HG03135 (cell line): ENCODE data around the gene NUDT15.
A peak's percentile ranks its signal among the peaks of the same experiment; 100 is the strongest.
"Not testable (repeated sequence)": the region's sequence is repeated elsewhere in the genome, so short reads cannot be mapped to it uniquely, and the experiment has no call there.

Experiments
- ATAC-seq: cut with Tn5 transposase; IDR thresholded peaks from one replicate; pipeline ENCODE4 v1.9.1; 2021; ENCODE audit warnings: mild to moderate bottlenecking, moderate library complexity; ENCODE audit not compliant: unreplicated experiment

The NUDT15 gene

DNA sequence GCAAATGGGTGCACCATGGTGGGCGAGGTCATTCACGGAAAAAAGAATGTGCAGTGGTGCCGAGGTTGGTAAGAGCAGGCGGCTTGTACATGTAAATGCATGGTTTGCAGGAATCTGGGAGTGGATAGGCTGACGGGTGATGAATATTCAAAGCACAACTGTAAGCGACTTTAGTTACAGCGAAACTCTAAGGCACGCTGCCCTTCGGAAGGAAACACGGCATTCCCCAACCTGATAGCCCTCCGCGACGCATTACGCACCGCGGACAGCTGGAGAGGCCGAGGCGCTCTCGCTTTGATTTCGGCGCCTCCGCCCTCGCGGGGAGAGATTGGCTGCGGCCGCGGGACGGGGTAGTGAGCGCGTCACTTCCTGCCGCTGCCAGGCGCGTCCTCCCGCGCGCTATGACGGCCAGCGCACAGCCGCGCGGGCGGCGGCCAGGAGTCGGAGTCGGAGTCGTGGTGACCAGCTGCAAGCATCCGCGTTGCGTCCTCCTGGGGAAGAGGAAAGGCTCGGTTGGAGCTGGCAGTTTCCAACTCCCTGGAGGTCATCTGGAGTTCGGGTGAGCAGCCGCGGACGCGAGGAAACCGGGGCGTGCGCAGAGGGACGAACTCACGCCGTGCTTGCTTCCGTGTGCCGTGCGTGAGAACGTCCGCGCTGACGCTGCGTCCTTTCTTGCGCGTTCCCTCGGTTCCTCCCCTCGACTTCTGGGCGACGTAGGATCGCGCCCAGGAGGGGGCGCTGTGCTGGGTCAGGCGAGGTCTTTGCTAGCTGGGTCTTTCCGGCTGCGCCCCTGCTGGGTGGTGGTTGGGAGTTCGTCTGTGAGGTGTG, at the start of gene NUDT15:
Gene NUDT15, plus strand, starts transcription at position 381 of the 828 bp plus-strand sequence. Its CDS starts 21 bp downstream, at position 402.
- peak; percentile 92 for ATAC-seq

DNA sequence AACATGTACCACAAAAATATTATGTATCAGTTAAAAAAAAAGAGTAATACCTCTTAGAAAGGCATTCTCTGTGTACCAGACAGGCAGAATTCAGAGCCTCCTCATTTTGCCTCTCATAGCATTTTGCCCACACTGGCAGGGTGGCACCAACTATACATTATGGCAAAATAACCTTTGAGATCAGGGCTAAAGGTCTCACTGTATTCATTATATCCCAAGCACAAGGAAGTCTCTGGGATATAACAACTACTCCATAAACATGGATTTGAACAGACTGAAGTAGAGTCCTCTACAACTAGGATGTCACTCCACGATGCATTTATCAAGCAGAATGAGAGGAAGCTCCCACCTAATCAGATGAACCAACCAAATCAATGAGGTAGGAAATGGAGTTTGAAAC, 47.1 kb upstream of the NUDT15 start:
- ATAC-seq = no peak

- no peak for ATAC-seq
Measured at GRCh38 chr13:47990920-47991466, 46.5 kb upstream of the NUDT15 start.

DNA sequence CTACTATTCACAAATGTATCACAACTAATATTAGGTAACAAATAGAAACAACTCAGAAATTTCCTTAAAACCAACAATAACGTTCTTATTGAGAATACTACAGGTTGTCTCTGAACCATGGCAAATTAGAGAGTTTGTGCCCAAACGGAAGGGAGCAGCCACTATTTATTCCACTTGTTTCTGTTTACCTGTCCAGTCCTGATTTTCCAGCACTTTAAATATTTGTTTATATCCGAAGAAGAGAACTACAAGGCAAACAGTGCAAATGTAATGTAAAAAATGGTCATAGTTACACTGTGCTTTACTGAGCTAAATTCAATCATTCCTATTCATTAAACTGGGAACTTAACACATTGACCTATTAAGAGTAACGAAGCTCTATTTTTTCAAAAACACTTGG, 45.7 kb upstream of the NUDT15 start:
- ATAC-seq = no peak

DNA sequence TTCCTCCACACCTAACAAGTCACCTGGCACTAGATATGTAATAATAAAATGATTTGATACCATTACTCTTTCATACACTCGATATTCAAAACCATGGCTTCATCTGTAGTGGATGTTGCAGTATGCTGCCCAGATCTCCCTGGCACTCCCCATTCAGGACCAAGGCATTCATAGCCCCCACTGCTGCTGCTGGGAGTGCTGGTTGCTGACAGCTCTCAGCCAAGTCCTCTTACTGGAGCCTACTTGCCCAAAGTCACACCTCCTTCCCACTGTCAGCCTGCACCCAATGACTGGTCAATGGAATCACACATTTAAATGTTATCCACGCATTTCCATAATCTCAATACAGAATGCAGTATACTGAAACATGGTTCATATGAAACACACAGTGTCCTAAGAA, 40.1 kb upstream of the NUDT15 start:
- ATAC-seq = no peak

- ATAC-seq = no peak
Measured at GRCh38 chr13:47999973-48000372, 37.6 kb upstream of the NUDT15 start.

DNA sequence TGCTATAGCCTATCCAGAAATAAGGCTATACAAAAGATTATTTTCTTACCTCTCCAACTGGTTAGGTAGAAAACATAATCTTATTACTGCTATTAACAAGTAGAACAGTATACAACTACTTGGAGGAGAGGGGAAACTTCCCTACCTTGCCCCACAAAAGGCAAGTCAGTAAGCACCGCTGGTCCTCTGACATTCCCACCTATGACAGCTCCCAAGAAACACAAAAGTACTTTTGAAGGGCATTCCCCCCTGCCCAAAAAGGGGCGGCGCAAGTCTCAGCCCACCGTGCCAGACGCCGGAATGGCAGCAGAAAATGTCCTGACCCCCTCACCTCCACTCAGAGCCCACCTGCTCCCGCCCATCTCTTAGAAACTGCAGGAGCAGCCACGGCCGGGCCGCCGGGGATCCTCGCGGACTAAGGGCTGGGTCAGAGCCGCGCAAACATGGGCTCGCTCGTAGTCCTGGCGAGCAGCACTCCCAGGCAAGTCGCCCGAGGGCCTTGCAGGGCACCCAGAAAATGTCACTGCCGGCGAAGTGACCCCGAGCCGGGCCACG, 36.9 kb upstream of the NUDT15 start:
- ATAC-seq = peak; percentile 39

DNA sequence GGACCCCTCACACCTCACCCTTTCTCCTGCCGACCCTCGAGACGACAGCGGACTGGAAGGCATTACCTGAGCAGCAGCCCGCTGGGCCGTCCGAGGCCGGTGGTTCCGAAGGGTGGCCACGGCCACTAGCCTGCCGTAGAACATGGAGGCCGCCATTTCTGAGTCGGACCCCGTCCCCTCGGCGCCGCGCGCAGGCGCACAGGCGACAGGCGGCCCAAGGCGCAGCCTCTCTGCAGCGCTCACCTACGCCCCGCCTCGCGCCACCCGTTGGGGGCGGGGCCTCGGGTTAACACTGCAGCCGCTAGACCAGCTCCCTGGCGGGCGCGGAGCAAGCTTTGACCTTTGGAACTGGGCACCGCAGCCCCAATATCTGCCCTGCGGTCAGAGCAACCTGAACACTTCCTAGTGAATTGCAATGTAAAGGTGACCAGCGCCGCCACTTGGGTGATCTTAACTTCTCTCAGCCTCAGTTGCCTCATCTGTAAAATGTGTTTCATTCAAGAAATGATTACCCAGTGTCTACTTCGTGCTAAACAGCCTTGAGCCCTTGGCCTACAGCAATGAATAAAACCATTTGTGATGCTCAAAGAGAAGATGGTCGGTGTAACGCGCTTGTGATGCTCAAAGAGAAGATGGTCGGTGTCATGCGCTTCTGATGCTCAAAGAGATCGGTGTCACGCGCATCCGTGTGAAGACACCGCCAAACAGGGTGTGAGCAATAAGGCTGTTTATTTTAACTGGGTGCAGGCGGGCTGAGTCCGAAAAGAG, 36.2 kb upstream of the NUDT15 start, which contains the start of gene SUCLA2:
Gene SUCLA2, minus strand, starts transcription at position 160 of the 768 bp plus-strand sequence. Its CDS starts 4 bp downstream, at position 156.
- ATAC-seq = peak; percentile 99

DNA sequence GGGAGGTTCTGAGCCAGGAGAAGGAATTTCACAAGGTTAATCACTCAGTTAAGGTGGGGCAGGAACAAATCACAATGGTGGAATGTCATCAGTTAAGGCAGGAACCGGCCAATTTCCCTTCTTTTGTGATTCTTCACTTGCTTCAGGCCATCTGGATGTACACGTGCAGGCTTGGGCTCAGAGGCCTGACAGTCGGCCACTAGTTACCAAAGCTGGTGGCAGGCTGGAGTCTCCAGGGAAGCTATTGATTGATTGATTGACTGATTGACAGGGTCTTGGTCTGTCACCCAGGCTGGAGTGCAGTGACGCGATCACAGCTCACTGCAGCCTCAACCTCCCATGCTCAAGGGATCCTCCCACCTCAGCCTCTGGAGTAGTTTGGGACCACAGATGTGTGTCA, 35.5 kb upstream of the NUDT15 start:
- not testable (repeated sequence) for ATAC-seq

DNA sequence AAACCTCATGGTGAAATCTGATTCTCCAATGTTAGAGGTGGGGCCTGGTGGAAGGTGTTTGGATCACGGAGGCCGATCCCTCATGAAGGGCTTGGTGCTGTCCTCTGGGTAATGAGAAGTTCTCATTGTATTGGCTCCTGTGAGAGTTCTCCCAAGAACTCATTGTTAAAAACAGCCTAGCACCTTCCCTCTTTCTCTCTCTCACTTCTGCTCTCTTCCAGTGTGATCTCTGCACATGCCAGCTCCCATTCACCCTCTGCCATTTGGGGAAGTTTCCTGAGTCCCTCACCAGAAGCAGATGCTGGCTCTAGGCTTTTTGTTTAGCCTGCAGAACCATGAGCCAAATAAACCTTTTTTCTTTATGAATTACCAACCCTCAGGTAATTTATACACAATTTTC, 33.3 kb upstream of the NUDT15 start:
- no peak for ATAC-seq

DNA sequence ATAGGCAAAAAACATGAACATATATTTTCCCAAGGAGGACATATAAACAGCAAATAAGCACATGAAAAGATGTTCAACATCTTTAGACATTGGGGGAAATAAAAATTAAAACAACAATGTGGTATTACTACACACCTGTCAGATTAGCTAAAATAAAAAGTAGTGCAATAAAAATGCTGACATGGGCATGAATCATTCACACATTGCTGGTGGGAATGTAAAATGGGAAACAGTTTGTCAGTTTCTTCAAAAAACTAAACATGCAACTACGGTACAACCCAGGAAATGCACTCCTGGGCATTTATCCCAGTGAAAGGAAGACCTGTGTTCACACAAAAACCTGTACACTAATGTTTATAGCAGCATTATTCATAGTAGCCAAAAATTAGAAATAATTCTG, 31.1 kb upstream of the NUDT15 start:
- no peak for ATAC-seq

DNA sequence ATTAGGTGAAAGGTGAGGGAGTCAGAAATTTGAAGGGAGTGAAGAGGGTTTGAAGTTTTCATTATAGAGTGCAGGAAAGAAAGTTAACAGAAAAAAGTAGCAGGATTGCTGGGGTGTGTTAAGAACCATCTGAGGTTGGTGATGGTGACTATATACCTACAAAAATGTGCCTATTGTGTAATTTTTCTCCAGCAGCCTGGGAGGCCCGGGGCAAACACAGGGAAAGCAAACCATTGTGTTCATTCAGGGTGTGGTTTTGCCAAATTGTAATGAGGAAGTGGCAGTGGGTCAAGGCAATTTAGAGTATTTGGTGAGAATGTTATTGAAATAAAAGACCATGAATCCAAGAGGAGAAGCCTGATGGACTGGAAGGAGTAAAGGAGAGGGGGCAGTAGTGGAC, 28.2 kb upstream of the NUDT15 start:
- no peak for ATAC-seq

- no peak for ATAC-seq
Measured at GRCh38 chr13:48010698-48011097, 26.8 kb upstream of the NUDT15 start.

GRCh38 chr13:48012668-48013067, 24.9 kb upstream of the NUDT15 start:
- ATAC-seq = no peak

- no peak for ATAC-seq
Measured at GRCh38 chr13:48014359-48014758, 23.2 kb upstream of the NUDT15 start.

GRCh38 chr13:48018637-48019036, 18.9 kb upstream of the NUDT15 start:
- ATAC-seq = no peak

DNA sequence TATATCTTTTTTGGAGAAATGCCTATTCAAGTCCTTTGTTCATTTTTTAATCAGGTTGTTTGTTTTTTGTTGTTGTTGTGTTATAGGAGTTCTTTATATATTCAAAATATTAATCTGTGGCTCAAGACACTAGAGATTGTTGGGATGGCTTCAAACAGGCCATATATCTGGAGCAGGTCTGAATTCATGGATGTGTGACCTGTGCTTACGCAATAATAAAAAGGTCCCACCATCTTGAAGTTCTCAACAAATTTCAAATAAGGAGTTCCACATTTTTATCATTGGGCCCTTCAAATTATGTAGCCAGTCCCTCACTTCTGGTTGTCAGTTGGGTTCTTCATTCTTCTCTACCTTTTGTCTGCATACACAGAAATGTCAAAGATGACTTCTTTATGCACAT, 17.7 kb upstream of the NUDT15 start:
- no peak for ATAC-seq

- no peak for ATAC-seq
Measured at GRCh38 chr13:48028066-48028465, 9.5 kb upstream of the NUDT15 start.

DNA sequence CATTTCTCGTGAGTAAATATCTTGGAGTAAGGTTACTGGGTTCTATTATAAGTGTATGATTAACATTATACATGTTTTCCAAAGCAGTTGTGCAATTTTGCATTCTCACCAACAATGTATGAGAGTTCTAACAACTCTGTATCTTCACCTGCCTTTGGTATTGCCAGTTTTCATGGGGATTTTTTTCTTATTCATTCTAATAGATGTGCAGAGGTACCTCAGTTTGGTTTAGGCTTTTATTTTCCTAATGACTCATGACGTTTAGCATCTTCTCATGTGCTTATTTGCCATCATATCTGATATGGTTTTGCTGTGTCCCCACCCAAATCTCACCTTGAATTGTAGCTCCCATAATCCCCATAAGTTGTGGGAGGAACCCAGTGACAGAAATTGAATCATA, 7.7 kb upstream of the NUDT15 start:
- no peak for ATAC-seq

GRCh38 chr13:48038761-48039160, 1.2 kb downstream of the NUDT15 start:
- ATAC-seq = no peak

DNA sequence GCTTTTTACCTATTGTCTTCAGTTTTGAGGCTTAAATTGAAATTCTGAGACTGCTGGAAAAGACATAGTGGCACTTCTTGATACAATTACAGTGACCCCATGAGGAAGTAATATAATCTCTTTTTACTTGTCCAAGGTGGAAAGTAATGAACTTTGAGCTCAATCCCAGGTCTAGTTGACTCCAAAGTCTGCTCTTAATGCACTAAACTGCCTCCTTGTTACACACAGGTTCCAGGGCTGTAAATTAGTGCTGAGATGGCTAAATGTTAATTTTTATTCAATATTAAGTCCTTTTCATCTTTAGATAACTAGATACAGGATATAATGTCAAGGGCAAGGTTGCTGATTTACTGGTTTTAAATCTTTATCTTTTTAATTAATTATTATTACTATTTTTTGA, 2.5 kb downstream of the NUDT15 start:
- ATAC-seq = no peak
